DND-41 (cell line): ENCODE results near the gene AEN.

Experiments used
- EZH2 ChIP-seq: IDR thresholded peaks from 3 replicates; pipeline ENCODE4 v1.6.1; 2012; ENCODE audit warnings: borderline replicate concordance, low read depth, mild to moderate bottlenecking, moderate library complexity, low read length, inconsistent platforms; ENCODE audit not compliant: severe bottlenecking
- TF ChIP-seq, protein P1 (sequence below): IDR thresholded peaks from 2 replicates; pipeline ENCODE4 v1.5.1; 2012; ENCODE audit warnings: borderline replicate concordance, low read length, moderate library complexity, mild to moderate bottlenecking; ENCODE audit not compliant: poor library complexity, severe bottlenecking; ENCODE audit errors: extremely low read depth

DNA sequence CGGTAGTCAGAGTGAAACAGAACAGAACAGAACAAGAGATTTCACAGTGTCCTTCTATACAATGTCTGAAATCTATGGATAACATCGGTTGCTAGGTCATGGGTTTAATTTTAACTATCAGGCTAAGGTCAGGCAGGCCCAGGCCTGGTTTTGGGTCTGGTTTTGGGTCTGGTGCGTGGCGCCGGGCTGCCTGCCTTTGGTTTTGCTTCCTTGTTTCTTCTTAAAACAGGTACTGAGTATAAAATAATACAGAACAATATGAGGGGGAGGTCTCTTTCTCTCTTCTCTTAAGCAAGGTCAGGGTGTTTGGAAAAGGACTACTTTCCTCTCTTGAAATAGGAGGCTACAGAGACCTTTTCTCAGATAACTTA is 1.4 kb downstream of the AEN start:
- TF ChIP-seq, protein P1, sequence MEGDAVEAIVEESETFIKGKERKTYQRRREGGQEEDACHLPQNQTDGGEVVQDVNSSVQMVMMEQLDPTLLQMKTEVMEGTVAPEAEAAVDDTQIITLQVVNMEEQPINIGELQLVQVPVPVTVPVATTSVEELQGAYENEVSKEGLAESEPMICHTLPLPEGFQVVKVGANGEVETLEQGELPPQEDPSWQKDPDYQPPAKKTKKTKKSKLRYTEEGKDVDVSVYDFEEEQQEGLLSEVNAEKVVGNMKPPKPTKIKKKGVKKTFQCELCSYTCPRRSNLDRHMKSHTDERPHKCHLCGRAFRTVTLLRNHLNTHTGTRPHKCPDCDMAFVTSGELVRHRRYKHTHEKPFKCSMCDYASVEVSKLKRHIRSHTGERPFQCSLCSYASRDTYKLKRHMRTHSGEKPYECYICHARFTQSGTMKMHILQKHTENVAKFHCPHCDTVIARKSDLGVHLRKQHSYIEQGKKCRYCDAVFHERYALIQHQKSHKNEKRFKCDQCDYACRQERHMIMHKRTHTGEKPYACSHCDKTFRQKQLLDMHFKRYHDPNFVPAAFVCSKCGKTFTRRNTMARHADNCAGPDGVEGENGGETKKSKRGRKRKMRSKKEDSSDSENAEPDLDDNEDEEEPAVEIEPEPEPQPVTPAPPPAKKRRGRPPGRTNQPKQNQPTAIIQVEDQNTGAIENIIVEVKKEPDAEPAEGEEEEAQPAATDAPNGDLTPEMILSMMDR, result no peak
- no peak for TF ChIP-seq EZH2
